H1 (cell line): ENCODE results near the gene SPECC1. TPM values are rescaled to one million over a fixed set of nuclear protein-coding genes. Genes with fewer than 3 reads are reported as not detected.

Source experiments
- CTCF ChIA-PET: fragments of 300-600 bp; sonication (Branson Sonifier 250); formaldehyde crosslinking; loops from one replicate; lab custom pipeline; 2021; ENCODE audit not compliant: partially characterized antibody; lab: Charles Lee
- POLR2A ChIA-PET: fragments of 300-600 bp; sonication (Branson Sonifier 250); formaldehyde crosslinking; loops from one replicate; lab custom pipeline; 2021; ENCODE audit warnings: inconsistent platforms; ENCODE audit not compliant: partially characterized antibody; lab: Charles Lee
- DNase-seq, 2 experiments: peaks; one replicate each; pipeline versions ENCODE4 v3.0.0 to v3.0.0-alpha.2; 2010 to 2022; ENCODE audit warnings: low spot score in 2 of 2, low read depth in 1 of 2, mixed read lengths in 1 of 2
- FAIRE-seq: peaks from 2 replicates; lab custom pipeline; 2011; peaks lifted over from hg19 to GRCh38; lab: Jason Lieb, UNC
- H2AFZ ChIP-seq: 2 replicates; pipeline ENCODE4 v1.8.1; 2012; ENCODE audit warnings: low read length, inconsistent platforms
- H2AK5ac ChIP-seq: 2 replicates; pipeline ENCODE4 v1.6.1; 2013; ENCODE audit warnings: low read depth, low read length
- H2BK120ac ChIP-seq: replicated peaks from 2 replicates; pipeline ENCODE3; 2013; ENCODE audit warnings: low read depth, low read length, inconsistent platforms
- H2BK12ac ChIP-seq: 2 replicates; pipeline ENCODE4 v1.6.1; 2013; ENCODE audit warnings: low read depth, low read length
- H2BK15ac ChIP-seq: 2 replicates; pipeline ENCODE4 v1.6.1; 2013; ENCODE audit warnings: low read length
- H2BK20ac ChIP-seq: 2 replicates; pipeline ENCODE4 v1.6.1; 2013; ENCODE audit warnings: low read length
- H2BK5ac ChIP-seq: 2 replicates; pipeline ENCODE4 v1.6.1; 2013; ENCODE audit warnings: low read depth, low read length
- H3K14ac ChIP-seq: 2 replicates; pipeline ENCODE4 v1.6.1; 2013; ENCODE audit warnings: inconsistent platforms; ENCODE audit not compliant: insufficient read length
- H3K18ac ChIP-seq: 2 replicates; pipeline ENCODE4 v1.6.1; 2013; ENCODE audit warnings: low read length; ENCODE audit errors: extremely low read depth
- H3K23ac ChIP-seq: 2 replicates; pipeline ENCODE4 v1.6.1; 2013; ENCODE audit warnings: inconsistent platforms; ENCODE audit not compliant: insufficient read length
- H3K23me2 ChIP-seq: 2 replicates; pipeline ENCODE4 v1.6.1; 2013; ENCODE audit warnings: low read depth, low read length
- H3K27ac ChIP-seq: 2 replicates; pipeline ENCODE4 v1.6.1; 2011; ENCODE audit warnings: low read depth, low read length, inconsistent platforms
- H3K27me3 ChIP-seq, 4 experiments: replicated peaks in 1 of 4; 1 replicate in 1 of 4; 2 replicates in 3 of 4; pipeline versions ENCODE4 v1.6.1 to v1.8.1; 2011 to 2013; ENCODE audit warnings: low read length in 3 of 4, mild to moderate bottlenecking in 3 of 4, inconsistent platforms in 2 of 4, mixed read lengths in 2 of 4, moderate library complexity in 1 of 4; ENCODE audit not compliant: control insufficient read depth in 3 of 4, insufficient read depth in 3 of 4; ENCODE audit errors: extremely low read depth in 1 of 4
- H3K36me3 ChIP-seq, 4 experiments: 2 replicates each; pipeline versions ENCODE4 v1.6.1 to v1.8.1; 2011 to 2013; ENCODE audit warnings: mild to moderate bottlenecking in 4 of 4, low read length in 3 of 4, moderate library complexity in 2 of 4, control low read depth in 1 of 4, inconsistent platforms in 1 of 4; ENCODE audit not compliant: insufficient read depth in 4 of 4, control insufficient read depth in 2 of 4
- H3K4ac ChIP-seq: replicated peaks from 2 replicates; pipeline ENCODE3; 2013; ENCODE audit warnings: low read length, low read depth, mixed read lengths, inconsistent platforms; ENCODE audit not compliant: insufficient read length
- H3K4me1 ChIP-seq, 4 experiments: replicated peaks in 1 of 4; 1 replicate in 1 of 4; 2 replicates in 3 of 4; pipeline versions ENCODE4 v1.6.1 to v1.8.1; 2011 to 2013; ENCODE audit warnings: low read length in 3 of 4, inconsistent platforms in 2 of 4, mixed read lengths in 1 of 4; ENCODE audit not compliant: insufficient read depth in 4 of 4, control insufficient read depth in 3 of 4
- H3K4me2 ChIP-seq, 2 experiments: 2 replicates each; pipeline versions ENCODE4 v1.6.1 to v1.8.1; 2011 to 2013; ENCODE audit warnings: low read depth in 2 of 2, low read length in 2 of 2, control low read depth in 1 of 2, inconsistent platforms in 1 of 2, mild to moderate bottlenecking in 1 of 2; ENCODE audit not compliant: insufficient read depth in 1 of 2
- H3K4me3 ChIP-seq, 4 experiments: fragments of 200-600, 300-600 bp in 1 of 4; sonication (generic), shearing (Covaris generic), sonication (Bioruptor Twin) in 1 of 4; 2 replicates each; pipeline versions ENCODE4 v1.5.1 to v1.8.1; 2011 to 2016; ENCODE audit warnings: low read length in 4 of 4, low read depth in 3 of 4, control low read depth in 2 of 4, inconsistent platforms in 2 of 4, mild to moderate bottlenecking in 2 of 4, mixed read lengths in 1 of 4, moderate library complexity in 1 of 4; ENCODE audit not compliant: insufficient read depth in 2 of 4; ENCODE audit errors: extremely low read depth in 1 of 4
- H3K56ac ChIP-seq: replicated peaks from 2 replicates; pipeline ENCODE3; 2013; ENCODE audit warnings: low read depth, mild to moderate bottlenecking, mixed read lengths, low read length, inconsistent platforms; ENCODE audit not compliant: insufficient read length
- H3K79me1 ChIP-seq: 2 replicates; pipeline ENCODE4 v1.6.1; 2013; ENCODE audit warnings: low read depth, low read length, control low read depth
- H3K79me2 ChIP-seq, 2 experiments: 2 replicates each; pipeline versions ENCODE4 v1.6.1 to v1.8.1; 2012 to 2013; ENCODE audit warnings: low read length in 2 of 2, mild to moderate bottlenecking in 2 of 2, inconsistent platforms in 1 of 2; ENCODE audit not compliant: insufficient read depth in 2 of 2, control insufficient read depth in 1 of 2
- H3K9ac ChIP-seq, 4 experiments: replicated peaks in 1 of 4; 1 replicate in 1 of 4; 2 replicates in 3 of 4; pipeline versions ENCODE4 v1.6.1 to v1.8.1; 2011 to 2013; ENCODE audit warnings: low read depth in 3 of 4, low read length in 3 of 4, control low read depth in 2 of 4, mild to moderate bottlenecking in 2 of 4, moderate library complexity in 2 of 4, inconsistent platforms in 1 of 4; ENCODE audit errors: extremely low read depth in 1 of 4
- H3K9me3 ChIP-seq, 2 experiments: 2 replicates each; pipeline versions ENCODE4 v1.6.1 to v1.8.1; 2012 to 2013; ENCODE audit warnings: mild to moderate bottlenecking in 2 of 2, moderate library complexity in 2 of 2, control low read depth in 1 of 2, inconsistent platforms in 1 of 2, low read depth in 1 of 2, low read length in 1 of 2, mixed read lengths in 1 of 2; ENCODE audit not compliant: insufficient read depth in 2 of 2
- H4K20me1 ChIP-seq, 2 experiments: replicated peaks in 1 of 2; 2 replicates each; pipeline versions ENCODE3 to v1.8.1; 2011 to 2013; ENCODE audit warnings: inconsistent platforms in 2 of 2, low read length in 2 of 2, mild to moderate bottlenecking in 1 of 2; ENCODE audit not compliant: insufficient read depth in 2 of 2, control insufficient read depth in 1 of 2
- H4K5ac ChIP-seq: 2 replicates; pipeline ENCODE4 v1.6.1; 2013; ENCODE audit warnings: low read length, low read depth, mixed read lengths, inconsistent platforms; ENCODE audit not compliant: insufficient read length
- H4K8ac ChIP-seq: 2 replicates; pipeline ENCODE4 v1.8.0; 2013; ENCODE audit warnings: mild to moderate bottlenecking, moderate library complexity, low read length, inconsistent platforms; ENCODE audit not compliant: insufficient read depth; ENCODE audit errors: extremely low read depth
- H4K91ac ChIP-seq: replicated peaks from 2 replicates; pipeline ENCODE3; 2013; ENCODE audit warnings: low read length, mixed read lengths, inconsistent platforms; ENCODE audit not compliant: insufficient read length
- CHD1 ChIP-seq: IDR thresholded peaks from 2 replicates; pipeline ENCODE4 v1.6.1; 2012; ENCODE audit warnings: low read depth, low read length, improper control_type of control experiment
- JUN ChIP-seq: IDR thresholded peaks from 2 replicates; pipeline ENCODE4 v1.6.1; 2011; ENCODE audit warnings: low read depth, mild to moderate bottlenecking, improper control_type of control experiment, low read length
- KDM1A ChIP-seq: fragments of 200-600, 300-600 bp; sonication (generic); IDR thresholded peaks from 2 replicates; pipeline ENCODE4 v1.7.1; 2016; ENCODE audit warnings: mild to moderate bottlenecking, low read length, borderline replicate concordance
- RXRA ChIP-seq: IDR thresholded peaks from 2 replicates; pipeline ENCODE4 v1.6.1; 2011; ENCODE audit warnings: low read depth, mild to moderate bottlenecking, low read length, moderate library complexity; ENCODE audit not compliant: insufficient read depth
- SIN3A ChIP-seq, 2 experiments: IDR thresholded peaks in 1 of 2; conservative IDR thresholded peaks in 1 of 2; 2 replicates each; pipeline ENCODE4 v1.6.1; 2011 to 2012; ENCODE audit warnings: low read length in 2 of 2, improper control_type of control experiment in 1 of 2, low read depth in 1 of 2, mild to moderate bottlenecking in 1 of 2
- SIX5 ChIP-seq: IDR thresholded peaks from 2 replicates; pipeline ENCODE4 v1.6.1; 2011; ENCODE audit warnings: mild to moderate bottlenecking, low read depth, low read length
- TAF1 ChIP-seq: IDR thresholded peaks from 2 replicates; pipeline ENCODE4 v1.6.1; 2011; ENCODE audit warnings: mild to moderate bottlenecking, low read depth, low read length
- WGBS, 2 experiments: shearing (Covaris generic) in 1 of 2; methylation state at CpG; one replicate each; pipeline versions ENCODE4 v1.1.6 to v1.1.7; 2013 to 2015; ENCODE audit warnings: low lambda C conversion rate in 2 of 2, mixed read lengths in 2 of 2, inconsistent platforms in 1 of 2, low coverage in 1 of 2, missing lambda C conversion rate in 1 of 2; ENCODE audit not compliant: insufficient replicate concordance in 2 of 2, insufficient coverage in 1 of 2, insufficient read length in 1 of 2; ENCODE audit errors: extremely low coverage in 1 of 2, missing lambda C conversion rate in 1 of 2; 5-methylcytosine and 5-hydroxymethylcytosine counted together
- polyA plus RNA-seq, 7 experiments: library from polyadenylated mRNA; depleted of rRNA in 3 of 7; stranded (reverse) in 5 of 7; unstranded in 2 of 7; fragments of >200 nt in 5 of 7; fragments of 200-250 nt in 2 of 7; gene quantifications; 1 replicate in 5 of 7; 2 replicates in 1 of 7; 4 replicates in 1 of 7; pipeline versions ENCODE4 v1.2.1 to v1.2.3, GENCODE V29; 2011 to 2013; ENCODE audit warnings: missing spikeins in 2 of 7, mixed read lengths in 2 of 7
- total RNA-seq: library from RNA; stranded (reverse); fragmentation: NEBNext Ultra II Directional; extraction: Animal tissue kit (Norgen Biotek cat#: 25700); gene quantifications from 2 replicates; pipeline ENCODE4 v1.2.1, GENCODE V29; 2021
- TF ChIP-seq, protein P1 (sequence below): IDR thresholded peaks from 2 replicates; pipeline ENCODE4 v1.6.1; 2012; ENCODE audit warnings: inconsistent platforms

The SPECC1 gene
- total and polyA plus RNA-seq, 2 of the 8 experiments (the other 6 are each of a cell fraction or from before 2014, with no cell fraction given) = 35.8 to 87.9 TPM

DNA sequence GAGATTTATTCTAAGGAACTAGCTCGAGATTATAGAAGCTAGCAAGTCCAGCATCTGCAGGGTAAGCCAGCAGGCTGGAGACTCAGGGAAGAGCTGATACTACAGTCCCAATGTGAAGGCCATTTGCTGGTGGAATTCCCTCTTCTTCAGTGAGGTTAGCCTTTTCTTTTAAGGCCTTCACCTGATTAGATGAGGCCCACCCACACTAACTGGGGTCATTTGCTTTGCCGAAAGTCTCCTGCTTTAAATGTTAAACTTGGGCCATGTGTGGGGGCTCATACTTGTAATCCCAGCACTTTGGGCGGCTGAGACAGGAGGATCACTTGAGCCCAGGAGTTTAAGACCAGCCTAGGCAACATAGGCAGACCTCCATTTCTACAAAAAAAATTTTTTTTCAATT, 289.9 kb downstream of the SPECC1 start:
- no peak overlapping the region for H2BK15ac ChIP-seq
- H2BK20ac ChIP-seq = no peak overlapping the region
- no peak overlapping the region for H3K14ac ChIP-seq
- no peak overlapping the region for H3K56ac ChIP-seq
- H3K4ac ChIP-seq = no peak overlapping the region
- peaks cover 0 to 1% of the 10 kb centered on the region in 2 experiments for H4K20me1 ChIP-seq
- no peaks in the 10 kb centered on the region for H3K79me2 ChIP-seq
- WGBS, 2 experiments = 87% methylated on average over 3 of the region's 3 CpGs; no CpG with 5 or more reads in 1 of the 2 experiments
- no peak overlapping the region for H3K9ac ChIP-seq
- no peak for FAIRE-seq
- no peaks in the 10 kb centered on the region for H3K9me3 ChIP-seq
- TF ChIP-seq SIX5 = no peak
- no peak for TF ChIP-seq CHD1
- TF ChIP-seq TAF1 = no peak
- TF ChIP-seq, protein P1, sequence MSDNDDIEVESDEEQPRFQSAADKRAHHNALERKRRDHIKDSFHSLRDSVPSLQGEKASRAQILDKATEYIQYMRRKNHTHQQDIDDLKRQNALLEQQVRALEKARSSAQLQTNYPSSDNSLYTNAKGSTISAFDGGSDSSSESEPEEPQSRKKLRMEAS = no peak
- no peak for TF ChIP-seq RXRA
- no peak for TF ChIP-seq JUN
- no peak for TF ChIP-seq SIN3A (conservative IDR thresholded peaks at IDR 0.05 in 1 of 2, IDR thresholded peaks at IDR 0.05 in 1 of 2; ENCODE audit: low read depth in 1 of 2, low read length in 2 of 2)
- no peak for TF ChIP-seq KDM1A
- H2BK5ac ChIP-seq = no peak overlapping the region
- H4K8ac ChIP-seq = no peak overlapping the region
- no peak overlapping the region for H3K27ac ChIP-seq
- no peaks in the 10 kb centered on the region for H3K79me1 ChIP-seq
- H3K4me2 ChIP-seq = no peak overlapping the region
- no peaks in the 10 kb centered on the region for H3K27me3 ChIP-seq
- no peak overlapping the region for H4K91ac ChIP-seq
- ChIA-PET CTCF (interaction anchor here (0.9 to 1.2 kb wide), 2 partner anchors 177 to 200 kb away, joined by 3 to 4 read pairs; no protein-coding TSS in a partner anchor), POLR2A (interaction anchor here (0.6 kb wide), 1 partner anchor 433 kb away, joined by 3 read pairs; no protein-coding TSS in a partner anchor)
- H3K36me3 ChIP-seq = peaks cover 0 to 14% (median 4%) of the 10 kb centered on the region in 4 experiments; a peak in 4 of 8 replicates
- no peak overlapping the region for H2BK120ac ChIP-seq
- no peak overlapping the region for H3K18ac ChIP-seq
- no peak overlapping the region for H4K5ac ChIP-seq
- DNase-seq = no peak
- no peak overlapping the region for H2BK12ac ChIP-seq
- no peak overlapping the region for H2AFZ ChIP-seq
- H3K23me2 ChIP-seq = no peaks in the 10 kb centered on the region
- H3K4me3 ChIP-seq = no peak overlapping the region
- H3K4me1 ChIP-seq = no peaks in the 10 kb centered on the region
- no peak overlapping the region for H2AK5ac ChIP-seq
- no peak overlapping the region for H3K23ac ChIP-seq
